Measurements from ENCODE around the gene CARS1. TPM values are rescaled to one million over a fixed set of nuclear protein-coding genes. Genes with fewer than 3 reads are reported as not detected.

Gene CARS1
- total and polyA plus RNA-seq, 2 of the 8 experiments (the other 6 are each of a cell fraction or from before 2014, with no cell fraction given): 44.1 to 100 TPM

GRCh38 chr11:3041699-3042441, 15.4 kb downstream of the CARS1 start (continued):
- no peak for TF ChIP-seq MAX (IDR thresholded peaks at IDR 0.05)
- TF ChIP-seq RFX5 (IDR thresholded peaks at IDR 0.05; ENCODE audit: borderline replicate concordance, low read depth, low read length): no peak
- TF ChIP-seq SIRT6 (IDR thresholded peaks at IDR 0.05; ENCODE audit: low read length): no peak
- no peak for TF ChIP-seq SIN3A (conservative IDR thresholded peaks at IDR 0.05 in 1 of 2, IDR thresholded peaks at IDR 0.05 in 1 of 2; ENCODE audit: low read depth in 1 of 2, low read length in 2 of 2)
- no peak for TF ChIP-seq EP300 (IDR thresholded peaks at IDR 0.05; ENCODE audit: borderline replicate concordance in 1 of 2, low read depth in 2 of 2, low read length in 2 of 2)
- TF ChIP-seq TEAD4 (IDR thresholded peaks at IDR 0.05; ENCODE audit: low read depth, low read length): no peak
- TF ChIP-seq POLR2AphosphoS5 (IDR thresholded peaks at IDR 0.05; ENCODE audit: low read depth, low read length): no peak
